IPS-18c (cell line): ENCODE results near the gene SEMA3G.

Source experiments
- H3K4me3 ChIP-seq: 2 replicates; pipeline ENCODE4 v1.7.0; 2013; ENCODE audit warnings: low read depth, mild to moderate bottlenecking, low read length, moderate library complexity; ENCODE audit not compliant: insufficient read depth
- H3K9me3 ChIP-seq: one replicate; pipeline ENCODE4 v1.6.1; 2013; ENCODE audit warnings: mild to moderate bottlenecking, low read length, moderate library complexity; ENCODE audit not compliant: control insufficient read depth, insufficient read depth

Gene SEMA3G

GRCh38 chr3:52444860-52445793, at the start of gene SEMA3G:
Gene SEMA3G (minus strand): TSS chr3:52445103. CDS start chr3:52445027, 76 bp downstream.
- peak within 1 kb of the TSS; percentile 30 for H3K4me3 ChIP-seq
- peaks cover 2% of the 10 kb centered on the region for H3K9me3 ChIP-seq

DNA sequence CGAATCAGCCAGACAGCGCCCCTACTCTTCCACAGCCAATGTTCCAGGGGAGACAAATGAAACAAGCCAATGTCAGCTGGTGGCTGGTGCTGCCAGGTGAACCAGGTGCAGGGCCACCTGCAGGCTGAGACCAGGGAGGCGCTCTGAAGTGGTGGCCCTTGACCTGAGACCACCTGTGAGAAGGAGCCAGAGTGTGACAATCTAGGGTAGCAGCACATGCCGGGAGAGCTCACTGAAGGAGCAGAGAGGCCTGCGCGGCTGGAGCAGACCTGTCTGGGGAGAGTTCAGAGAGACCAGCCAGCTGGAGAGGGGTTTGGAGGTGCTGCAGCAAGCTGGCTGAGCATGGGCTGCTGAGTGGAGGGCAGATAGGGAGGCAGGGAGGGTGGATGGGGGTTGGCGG, 49.5 kb upstream of the SEMA3G start:
- Histone ChIP-seq H3K9me3 (no peaks in the 10 kb centered on the region), H3K4me3 (no peak overlapping the region)

DNA sequence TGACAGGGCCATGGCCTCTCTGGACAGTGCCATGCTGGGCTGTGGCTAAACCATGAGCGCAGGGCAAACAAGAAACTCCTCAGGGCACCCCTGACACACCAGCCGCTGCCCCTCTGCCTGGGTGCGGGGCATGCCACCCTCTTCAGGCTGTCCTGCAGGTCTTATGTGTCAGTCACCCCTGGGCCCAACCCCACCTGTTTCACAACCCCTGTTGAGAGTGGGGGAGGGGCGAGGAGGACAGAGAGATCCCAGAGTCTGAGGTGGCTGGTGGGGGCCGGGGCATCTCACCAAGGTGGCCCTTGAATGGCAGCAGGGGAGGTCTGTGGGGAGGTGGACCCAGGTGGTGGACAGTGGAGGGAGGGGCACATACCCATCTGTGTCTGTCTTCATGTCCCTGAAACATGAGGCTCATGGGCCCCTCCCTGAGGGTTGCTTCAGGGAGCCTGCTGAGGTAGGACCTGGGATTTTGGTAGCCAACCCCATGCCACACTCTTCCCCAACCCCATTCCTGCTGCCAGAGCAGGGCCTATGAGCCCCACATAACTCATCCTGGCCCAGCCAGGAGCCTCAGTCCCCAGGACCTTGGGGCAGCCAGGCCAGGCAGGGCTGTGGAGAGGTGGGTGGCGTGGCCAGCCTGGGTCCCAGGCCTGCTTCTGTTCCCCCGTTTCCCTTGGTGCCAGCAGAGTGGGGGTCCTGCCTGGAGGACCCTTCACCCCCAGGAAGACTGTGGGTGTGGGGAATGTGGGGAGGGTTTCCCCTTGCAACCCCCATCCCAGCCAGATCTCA, 48.5 kb upstream of the SEMA3G start:
- no peak overlapping the region for H3K4me3 ChIP-seq
- no peaks in the 10 kb centered on the region for H3K9me3 ChIP-seq

DNA sequence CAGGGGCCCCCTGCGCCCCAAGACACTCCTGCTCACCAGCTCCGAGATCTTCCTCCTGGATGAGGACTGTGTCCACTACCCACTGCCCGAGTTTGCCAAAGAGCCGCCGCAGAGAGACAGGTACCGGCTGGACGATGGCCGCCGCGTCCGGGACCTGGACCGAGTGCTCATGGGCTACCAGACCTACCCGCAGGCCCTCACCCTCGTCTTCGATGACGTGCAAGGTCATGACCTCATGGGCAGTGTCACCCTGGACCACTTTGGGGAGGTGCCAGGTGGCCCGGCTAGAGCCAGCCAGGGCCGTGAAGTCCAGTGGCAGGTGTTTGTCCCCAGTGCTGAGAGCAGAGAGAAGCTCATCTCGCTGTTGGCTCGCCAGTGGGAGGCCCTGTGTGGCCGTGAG, 47.2 kb upstream of the SEMA3G start:
- H3K9me3 ChIP-seq: no peaks in the 10 kb centered on the region
- no peak overlapping the region for H3K4me3 ChIP-seq

GRCh38 chr3:52490939-52491526, 46.1 kb upstream of the SEMA3G start:
- no peak overlapping the region for H3K4me3 ChIP-seq

GRCh38 chr3:52490035-52490938, 45.4 kb upstream of the SEMA3G start:
- Histone ChIP-seq H3K9me3 (no peaks in the 10 kb centered on the region), H3K4me3 (no peak overlapping the region)

More at GRCh38 chr3:52490939-52491526, 46.1 kb upstream of the SEMA3G start:
- H3K9me3 ChIP-seq: no peaks in the 10 kb centered on the region

GRCh38 chr3:52489453-52489852, 44.5 kb upstream of the SEMA3G start:
- Histone ChIP-seq H3K9me3 (no peaks in the 10 kb centered on the region), H3K4me3 (no peak overlapping the region)

GRCh38 chr3:52488746-52489145, 43.8 kb upstream of the SEMA3G start:
- Histone ChIP-seq H3K4me3 (no peak overlapping the region), H3K9me3 (no peaks in the 10 kb centered on the region)

DNA sequence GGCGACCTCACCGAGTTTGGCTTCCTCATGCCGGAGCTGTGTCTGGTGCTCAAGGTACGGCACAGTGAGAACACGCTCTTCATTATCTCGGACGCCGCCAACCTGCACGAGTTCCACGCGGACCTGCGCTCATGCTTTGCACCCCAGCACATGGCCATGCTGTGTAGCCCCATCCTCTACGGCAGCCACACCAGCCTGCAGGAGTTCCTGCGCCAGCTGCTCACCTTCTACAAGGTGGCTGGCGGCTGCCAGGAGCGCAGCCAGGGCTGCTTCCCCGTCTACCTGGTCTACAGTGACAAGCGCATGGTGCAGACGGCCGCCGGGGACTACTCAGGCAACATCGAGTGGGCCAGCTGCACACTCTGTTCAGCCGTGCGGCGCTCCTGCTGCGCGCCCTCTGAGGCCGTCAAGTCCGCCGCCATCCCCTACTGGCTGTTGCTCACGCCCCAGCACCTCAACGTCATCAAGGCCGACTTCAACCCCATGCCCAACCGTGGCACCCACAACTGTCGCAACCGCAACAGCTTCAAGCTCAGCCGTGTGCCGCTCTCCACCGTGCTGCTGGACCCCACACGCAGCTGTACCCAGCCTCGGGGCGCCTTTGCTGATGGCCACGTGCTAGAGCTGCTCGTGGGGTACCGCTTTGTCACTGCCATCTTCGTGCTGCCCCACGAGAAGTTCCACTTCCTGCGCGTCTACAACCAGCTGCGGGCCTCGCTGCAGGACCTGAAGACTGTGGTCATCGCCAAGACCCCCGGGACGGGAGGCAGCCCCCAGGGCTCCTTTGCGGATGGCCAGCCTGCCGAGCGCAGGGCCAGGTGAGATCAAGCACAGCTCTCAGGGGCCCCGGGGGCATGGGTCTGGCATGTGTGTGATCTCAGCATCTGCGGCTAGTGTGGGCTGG, 43.1 kb upstream of the SEMA3G start:
- no peaks in the 10 kb centered on the region for H3K9me3 ChIP-seq
- H3K4me3 ChIP-seq: no peak overlapping the region

DNA sequence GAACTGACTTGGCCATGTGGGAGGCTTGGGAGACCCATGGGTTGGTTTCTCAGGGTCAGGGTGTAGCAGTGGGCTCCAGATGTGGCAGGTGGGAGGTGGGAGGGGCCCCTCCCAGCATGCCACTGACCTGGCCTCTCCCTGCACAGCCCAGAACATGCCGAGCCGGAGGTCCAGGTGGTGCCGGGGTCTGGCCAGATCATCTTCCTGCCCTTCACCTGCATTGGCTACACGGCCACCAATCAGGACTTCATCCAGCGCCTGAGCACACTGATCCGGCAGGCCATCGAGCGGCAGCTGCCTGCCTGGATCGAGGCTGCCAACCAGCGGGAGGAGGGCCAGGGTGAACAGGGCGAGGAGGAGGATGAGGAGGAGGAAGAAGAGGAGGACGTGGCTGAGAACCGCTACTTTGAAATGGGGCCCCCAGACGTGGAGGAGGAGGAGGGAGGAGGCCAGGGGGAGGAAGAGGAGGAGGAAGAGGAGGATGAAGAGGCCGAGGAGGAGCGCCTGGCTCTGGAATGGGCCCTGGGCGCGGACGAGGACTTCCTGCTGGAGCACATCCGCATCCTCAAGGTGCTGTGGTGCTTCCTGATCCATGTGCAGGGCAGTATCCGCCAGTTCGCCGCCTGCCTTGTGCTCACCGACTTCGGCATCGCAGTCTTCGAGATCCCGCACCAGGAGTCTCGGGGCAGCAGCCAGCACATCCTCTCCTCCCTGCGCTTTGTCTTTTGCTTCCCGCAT, 42.3 kb upstream of the SEMA3G start:
- no peak overlapping the region for H3K4me3 ChIP-seq
- no peaks in the 10 kb centered on the region for H3K9me3 ChIP-seq

- Histone ChIP-seq H3K4me3 (no peak overlapping the region), H3K9me3 (no peaks in the 10 kb centered on the region)
Observed at GRCh38 chr3:52484680-52485461, 40.0 kb upstream of the SEMA3G start.

DNA sequence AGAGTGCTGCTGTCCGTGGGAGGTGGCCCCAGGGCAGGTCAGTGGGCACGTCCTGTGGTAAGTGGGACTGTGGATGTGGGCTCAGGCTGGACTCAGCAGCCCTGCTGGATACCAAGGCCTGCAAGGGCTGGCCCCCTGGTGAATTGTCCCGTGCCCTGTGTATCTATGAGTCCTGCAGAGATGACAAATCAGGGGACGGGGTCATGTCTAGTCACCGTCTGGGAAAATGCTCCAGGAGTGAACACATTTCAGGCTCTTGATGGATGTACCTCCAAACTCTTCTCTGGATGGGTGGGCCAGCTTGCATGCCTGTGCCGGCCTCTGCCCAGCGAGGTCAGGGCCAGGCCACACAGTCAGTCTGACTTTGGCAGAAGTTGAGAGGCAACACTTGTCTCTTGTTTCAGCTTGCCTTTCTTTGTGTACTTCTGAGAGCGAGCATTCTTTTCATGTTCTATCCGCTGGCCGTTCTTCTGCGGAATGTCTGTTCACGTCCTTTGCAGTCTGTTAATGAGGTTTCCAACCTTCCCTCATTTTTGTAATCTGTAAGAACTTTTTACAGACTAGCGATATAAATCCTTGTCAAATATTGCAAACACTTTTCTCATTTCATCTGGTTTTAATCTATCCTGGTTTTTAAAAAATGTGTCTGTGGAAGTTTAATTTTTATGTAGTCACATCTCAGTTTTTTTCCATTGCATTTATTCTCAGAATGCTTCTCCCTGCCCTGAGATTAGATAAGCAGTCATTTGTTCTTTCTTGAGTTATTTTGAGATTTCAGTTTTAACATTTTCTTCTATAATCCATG, 38.9 kb upstream of the SEMA3G start:
- no peak overlapping the region for H3K4me3 ChIP-seq

DNA sequence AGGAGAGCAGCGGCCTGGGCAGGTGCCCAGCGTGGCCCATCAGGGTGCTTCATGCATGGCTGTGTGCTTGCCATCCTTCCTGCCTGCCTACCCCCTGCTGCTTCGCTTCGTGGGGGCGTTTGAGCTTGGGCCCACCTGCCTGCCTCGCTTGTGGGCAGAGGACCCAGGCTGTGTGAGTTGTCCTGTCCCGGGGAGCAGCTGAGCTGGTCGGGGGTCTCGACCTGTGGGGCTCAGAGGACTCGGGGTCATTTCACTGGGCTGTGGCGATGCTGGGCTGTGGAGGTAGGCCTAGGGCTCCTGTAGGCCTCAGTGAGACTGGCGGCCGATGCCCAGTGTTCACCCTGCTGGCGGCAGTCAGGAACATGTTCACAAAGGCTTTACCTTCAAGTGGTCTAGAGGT, 38.2 kb upstream of the SEMA3G start:
- Histone ChIP-seq H3K9me3 (no peaks in the 10 kb centered on the region), H3K4me3 (no peak overlapping the region)

More for the DNA sequence above, 38.9 kb upstream of the SEMA3G start:
- H3K9me3 ChIP-seq: no peaks in the 10 kb centered on the region
